ENCODE data around the gene VSIG10.

VSIG10 gene

DNA sequence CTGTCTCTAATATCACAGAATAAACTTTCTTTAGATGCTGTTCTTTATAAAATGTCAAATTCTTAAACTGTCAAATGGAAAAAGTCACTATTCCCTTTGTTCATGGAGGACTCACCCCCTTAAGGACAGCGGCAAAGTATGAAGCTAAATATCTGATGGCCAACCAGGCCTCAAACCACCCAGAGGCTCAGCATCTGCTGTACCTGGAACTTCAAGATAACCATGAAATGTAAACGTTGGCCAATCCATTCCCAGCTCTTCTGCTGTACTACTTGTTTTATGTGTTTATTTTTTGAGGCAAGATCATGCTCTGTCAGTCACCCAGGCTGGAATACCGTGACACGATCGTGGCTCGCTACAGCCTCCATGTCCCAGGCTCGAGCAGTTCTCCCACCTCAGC, 71.6 kb downstream of the VSIG10 start:
- Histone ChIP-seq H3K4me3 (ENCODE audit: insufficient read depth, low read length, poor library complexity, severe bottlenecking) (no peak overlapping the region), H3F3A (ENCODE audit: insufficient read depth) (no peaks in the 10 kb centered on the region), H2AFZ (ENCODE audit: low read depth, low read length, severe bottlenecking) (no peak overlapping the region), H3K27ac (ENCODE audit: low read depth, low read length) (no peak overlapping the region), H3K9me3 (ENCODE audit: insufficient read depth, low read length) (no peaks in the 10 kb centered on the region), H3K4me2 (ENCODE audit: low read depth, low read length, poor library complexity, severe bottlenecking) (no peak overlapping the region), H3K79me2 (ENCODE audit: insufficient read depth, low read length) (no peaks in the 10 kb centered on the region), H3K36me3 (ENCODE audit: low read length) (peaks cover 25% of the 10 kb centered on the region; the same call in 1 of the 2 replicates), H3K9ac (ENCODE audit: low read length) (no peak overlapping the region), H3K27me3 (ENCODE audit: low read length) (no peaks in the 10 kb centered on the region), H4K20me1 (ENCODE audit: low read depth, low read length) (no peaks in the 10 kb centered on the region), H3K9me2 (replicated peaks; ENCODE audit: insufficient read depth, low read length) (no peaks in the 10 kb centered on the region)
- TF ChIP-seq EZH2phosphoT487 (conservative IDR thresholded peaks at IDR 0.05; ENCODE audit: low read length) = no peak
- TF ChIP-seq, protein P1, sequence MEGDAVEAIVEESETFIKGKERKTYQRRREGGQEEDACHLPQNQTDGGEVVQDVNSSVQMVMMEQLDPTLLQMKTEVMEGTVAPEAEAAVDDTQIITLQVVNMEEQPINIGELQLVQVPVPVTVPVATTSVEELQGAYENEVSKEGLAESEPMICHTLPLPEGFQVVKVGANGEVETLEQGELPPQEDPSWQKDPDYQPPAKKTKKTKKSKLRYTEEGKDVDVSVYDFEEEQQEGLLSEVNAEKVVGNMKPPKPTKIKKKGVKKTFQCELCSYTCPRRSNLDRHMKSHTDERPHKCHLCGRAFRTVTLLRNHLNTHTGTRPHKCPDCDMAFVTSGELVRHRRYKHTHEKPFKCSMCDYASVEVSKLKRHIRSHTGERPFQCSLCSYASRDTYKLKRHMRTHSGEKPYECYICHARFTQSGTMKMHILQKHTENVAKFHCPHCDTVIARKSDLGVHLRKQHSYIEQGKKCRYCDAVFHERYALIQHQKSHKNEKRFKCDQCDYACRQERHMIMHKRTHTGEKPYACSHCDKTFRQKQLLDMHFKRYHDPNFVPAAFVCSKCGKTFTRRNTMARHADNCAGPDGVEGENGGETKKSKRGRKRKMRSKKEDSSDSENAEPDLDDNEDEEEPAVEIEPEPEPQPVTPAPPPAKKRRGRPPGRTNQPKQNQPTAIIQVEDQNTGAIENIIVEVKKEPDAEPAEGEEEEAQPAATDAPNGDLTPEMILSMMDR (IDR thresholded peaks at IDR 0.05; ENCODE audit: insufficient read depth, low read length, poor library complexity, severe bottlenecking) = no peak

DNA sequence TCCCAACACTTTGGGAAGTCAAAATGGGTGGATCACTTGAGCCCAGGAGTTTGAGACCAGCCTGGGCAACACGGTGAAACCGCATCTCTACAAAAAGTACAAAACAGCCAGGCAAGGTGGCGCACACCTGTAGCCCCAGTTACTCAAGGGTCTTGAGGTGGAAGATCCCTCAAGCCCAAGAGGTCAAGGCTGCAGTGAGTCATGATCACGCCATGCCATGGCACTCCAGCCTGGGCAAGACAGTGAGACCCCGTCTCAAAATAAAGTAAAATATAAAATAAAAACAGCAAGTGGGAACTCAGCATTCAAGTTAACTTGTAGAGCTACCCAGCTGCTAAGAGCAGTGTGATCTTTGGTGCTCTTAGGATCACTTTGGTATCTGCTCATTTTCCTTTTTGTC, 74.6 kb downstream of the VSIG10 start:
- no peaks in the 10 kb centered on the region for H3K9me3 ChIP-seq (ENCODE audit: insufficient read depth, low read length)
- H4K20me1 ChIP-seq (ENCODE audit: low read depth, low read length) = no peaks in the 10 kb centered on the region
- H3K27me3 ChIP-seq (ENCODE audit: low read length) = no peaks in the 10 kb centered on the region
- no peaks in the 10 kb centered on the region for H3K9me2 ChIP-seq (replicated peaks; ENCODE audit: insufficient read depth, low read length)
- TF ChIP-seq EZH2phosphoT487 (conservative IDR thresholded peaks at IDR 0.05; ENCODE audit: low read length) = no peak
- TF ChIP-seq, protein P1 (IDR thresholded peaks at IDR 0.05; ENCODE audit: insufficient read depth, low read length, poor library complexity, severe bottlenecking) = no peak
- no peak overlapping the region for H3K4me3 ChIP-seq (ENCODE audit: insufficient read depth, low read length, poor library complexity, severe bottlenecking)
- peaks cover 30% of the 10 kb centered on the region; the same call in 1 of the 2 replicates for H3K36me3 ChIP-seq (ENCODE audit: low read length)
- H3K4me2 ChIP-seq (ENCODE audit: low read depth, low read length, poor library complexity, severe bottlenecking) = no peak overlapping the region
- no peaks in the 10 kb centered on the region for H3F3A ChIP-seq (ENCODE audit: insufficient read depth)
- H3K79me2 ChIP-seq (ENCODE audit: insufficient read depth, low read length) = no peaks in the 10 kb centered on the region
- H3K9ac ChIP-seq (ENCODE audit: low read length) = no peak overlapping the region
- H3K27ac ChIP-seq (ENCODE audit: low read depth, low read length) = no peak overlapping the region
- no peak overlapping the region for H2AFZ ChIP-seq (ENCODE audit: low read depth, low read length, severe bottlenecking)

DNA sequence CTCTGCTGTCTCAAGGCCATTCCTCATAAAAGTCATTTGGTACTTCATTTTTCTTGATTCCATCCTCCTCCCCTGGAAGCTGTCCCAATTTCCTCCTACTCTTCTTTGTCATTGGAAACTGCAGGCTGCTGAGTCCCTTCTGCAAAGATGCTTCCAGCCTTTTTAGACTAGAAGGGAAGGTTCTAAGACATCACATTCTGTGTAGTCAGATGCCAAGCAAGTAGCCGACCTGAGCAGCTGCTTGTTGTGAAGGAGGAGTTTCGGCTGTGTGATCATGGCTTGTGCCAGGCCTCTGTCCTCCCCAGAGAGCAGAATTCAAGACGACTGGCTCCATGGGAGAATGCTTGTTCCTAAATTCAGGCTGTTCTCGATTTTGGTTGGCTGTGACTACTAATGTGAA, 78.6 kb downstream of the VSIG10 start:
- Histone ChIP-seq H3K4me3 (ENCODE audit: insufficient read depth, low read length, poor library complexity, severe bottlenecking) (no peak overlapping the region), H3K9ac (ENCODE audit: low read length) (no peak overlapping the region), H3K27ac (ENCODE audit: low read depth, low read length) (no peak overlapping the region), H3K36me3 (ENCODE audit: low read length) (peaks cover 17% of the 10 kb centered on the region; the same call in 1 of the 2 replicates), H3K9me3 (ENCODE audit: insufficient read depth, low read length) (no peaks in the 10 kb centered on the region), H2AFZ (ENCODE audit: low read depth, low read length, severe bottlenecking) (no peak overlapping the region), H4K20me1 (ENCODE audit: low read depth, low read length) (no peaks in the 10 kb centered on the region), H3F3A (ENCODE audit: insufficient read depth) (no peaks in the 10 kb centered on the region), H3K79me2 (ENCODE audit: insufficient read depth, low read length) (no peaks in the 10 kb centered on the region), H3K4me2 (ENCODE audit: low read depth, low read length, poor library complexity, severe bottlenecking) (no peak overlapping the region), H3K9me2 (replicated peaks; ENCODE audit: insufficient read depth, low read length) (no peaks in the 10 kb centered on the region), H3K27me3 (ENCODE audit: low read length) (no peaks in the 10 kb centered on the region)
- TF ChIP-seq, protein P1 (IDR thresholded peaks at IDR 0.05; ENCODE audit: insufficient read depth, low read length, poor library complexity, severe bottlenecking) = no peak
